Measurements from ENCODE around the gene PRSS35. TPM values are rescaled to one million over a fixed set of nuclear protein-coding genes. Genes with fewer than 3 reads are reported as not detected.

The PRSS35 gene
- total and polyA plus RNA-seq, 2 of the 8 experiments (the other 6 are each of a cell fraction or from before 2014, with no cell fraction given): 1.3 to 2.9 TPM

- TF ChIP-seq RBBP5 (IDR thresholded peaks at IDR 0.05; ENCODE audit: borderline replicate concordance, low read depth, low read length) (no peak), CTBP2 (IDR thresholded peaks at IDR 0.05; ENCODE audit: borderline replicate concordance, insufficient read depth, insufficient read length, low read length) (no peak), MAFK (IDR thresholded peaks at IDR 0.05; ENCODE audit: low read depth, low read length) (no peak), POU5F1 (IDR thresholded peaks at IDR 0.05; ENCODE audit: low read depth, low read length) (no peak), RFX5 (IDR thresholded peaks at IDR 0.05; ENCODE audit: borderline replicate concordance, low read depth, low read length) (no peak)
Measured at GRCh38 chr6:83464381-83465140, 47.8 kb upstream of the PRSS35 start (continued).
